IPS-15b (cell line): ENCODE data around the gene ATP6V0E1.

Experiments
- H3K27me3 ChIP-seq: one replicate; pipeline ENCODE4 v1.6.1; 2013; ENCODE audit warnings: low read length; ENCODE audit not compliant: control insufficient read depth, insufficient read depth
- H3K36me3 ChIP-seq: one replicate; pipeline ENCODE4 v1.6.1; 2013; ENCODE audit warnings: low read length; ENCODE audit not compliant: control insufficient read depth, insufficient read depth
- H3K4me1 ChIP-seq: one replicate; pipeline ENCODE4 v1.6.1; 2013; ENCODE audit warnings: mild to moderate bottlenecking, low read length; ENCODE audit not compliant: control insufficient read depth, insufficient read depth
- H3K4me3 ChIP-seq: one replicate; pipeline ENCODE4 v1.5.1; 2013; ENCODE audit warnings: low read depth, low read length
- H3K9ac ChIP-seq: one replicate; pipeline ENCODE4 v1.6.1; 2013; ENCODE audit warnings: low read depth, mild to moderate bottlenecking, low read length
- H3K9me3 ChIP-seq: one replicate; pipeline ENCODE4 v1.6.1; 2013; ENCODE audit warnings: mild to moderate bottlenecking, low read length; ENCODE audit not compliant: control insufficient read depth, insufficient read depth

The ATP6V0E1 gene

GRCh38 chr5:172983542-172984243 is at the start of gene ATP6V0E1:
Gene ATP6V0E1, plus strand, starts transcription at chr5:172983771. Its CDS starts 90 bp downstream, at chr5:172983861.
- Histone ChIP-seq H3K4me1 (peaks cover 3% of the 10 kb centered on the region), H3K27me3 (no peaks in the 10 kb centered on the region), H3K9me3 (no peaks in the 10 kb centered on the region), H3K36me3 (peaks cover 9% of the 10 kb centered on the region), H3K9ac (peak within 1 kb of the TSS; percentile 90), H3K4me3 (peak within 1 kb of the TSS; percentile 99)

- Histone ChIP-seq H3K27me3 (no peaks in the 10 kb centered on the region), H3K9me3 (no peaks in the 10 kb centered on the region), H3K4me1 (peaks cover 3% of the 10 kb centered on the region), H3K9ac (no peak overlapping the region), H3K4me3 (no peak overlapping the region), H3K36me3 (peaks cover 30% of the 10 kb centered on the region)
Observed at GRCh38 chr5:172935096-172935495, 48.5 kb upstream of the ATP6V0E1 start.

- no peaks in the 10 kb centered on the region for H3K9me3 ChIP-seq
- H3K4me3 ChIP-seq = no peak overlapping the region
- H3K9ac ChIP-seq = no peak overlapping the region
- peaks cover 3% of the 10 kb centered on the region for H3K4me1 ChIP-seq
- no peaks in the 10 kb centered on the region for H3K27me3 ChIP-seq
- peaks cover 33% of the 10 kb centered on the region for H3K36me3 ChIP-seq
Observed at GRCh38 chr5:172936401-172936800, 47.2 kb upstream of the ATP6V0E1 start.

GRCh38 chr5:172939071-172939470 is 44.5 kb upstream of the ATP6V0E1 start:
- no peak overlapping the region for H3K9ac ChIP-seq
- peaks cover 13% of the 10 kb centered on the region for H3K4me1 ChIP-seq
- no peaks in the 10 kb centered on the region for H3K9me3 ChIP-seq
- H3K4me3 ChIP-seq = no peak overlapping the region
- peaks cover 24% of the 10 kb centered on the region for H3K36me3 ChIP-seq
- no peaks in the 10 kb centered on the region for H3K27me3 ChIP-seq

GRCh38 chr5:172939611-172940267 is 43.8 kb upstream of the ATP6V0E1 start:
- no peaks in the 10 kb centered on the region for H3K9me3 ChIP-seq
- no peak overlapping the region for H3K9ac ChIP-seq
- peaks cover 24% of the 10 kb centered on the region for H3K36me3 ChIP-seq
- peaks cover 15% of the 10 kb centered on the region for H3K4me1 ChIP-seq
- H3K4me3 ChIP-seq = no peak overlapping the region
- H3K27me3 ChIP-seq = no peaks in the 10 kb centered on the region

GRCh38 chr5:172940268-172941066 is 43.1 kb upstream of the ATP6V0E1 start:
- Histone ChIP-seq H3K27me3 (no peaks in the 10 kb centered on the region), H3K4me3 (no peak overlapping the region), H3K4me1 (peaks cover 15% of the 10 kb centered on the region), H3K9ac (no peak overlapping the region), H3K36me3 (peaks cover 19% of the 10 kb centered on the region), H3K9me3 (no peaks in the 10 kb centered on the region)

- Histone ChIP-seq H3K9ac (no peak overlapping the region), H3K4me1 (peaks cover 15% of the 10 kb centered on the region), H3K4me3 (no peak overlapping the region), H3K36me3 (peaks cover 20% of the 10 kb centered on the region), H3K9me3 (no peaks in the 10 kb centered on the region), H3K27me3 (no peaks in the 10 kb centered on the region)
Observed at GRCh38 chr5:172941067-172941516, 42.5 kb upstream of the ATP6V0E1 start.

- Histone ChIP-seq H3K9ac (no peak overlapping the region), H3K27me3 (no peaks in the 10 kb centered on the region), H3K4me3 (no peak overlapping the region), H3K4me1 (peaks cover 15% of the 10 kb centered on the region), H3K9me3 (no peaks in the 10 kb centered on the region), H3K36me3 (peaks cover 18% of the 10 kb centered on the region)
Observed at GRCh38 chr5:172942556-172942955, 41.0 kb upstream of the ATP6V0E1 start.

GRCh38 chr5:172943283-172943841 is 40.2 kb upstream of the ATP6V0E1 start:
- Histone ChIP-seq H3K9me3 (no peaks in the 10 kb centered on the region), H3K36me3 (peaks cover 16% of the 10 kb centered on the region), H3K4me1 (peaks cover 15% of the 10 kb centered on the region), H3K27me3 (no peaks in the 10 kb centered on the region), H3K9ac (peak overlapping the region; percentile 30), H3K4me3 (no peak overlapping the region)

GRCh38 chr5:172943906-172944305 is 39.7 kb upstream of the ATP6V0E1 start:
- peaks cover 15% of the 10 kb centered on the region for H3K4me1 ChIP-seq

GRCh38 chr5:172944741-172945140 is 38.8 kb upstream of the ATP6V0E1 start:
- Histone ChIP-seq H3K9ac (no peak overlapping the region), H3K4me1 (peaks cover 15% of the 10 kb centered on the region), H3K36me3 (peaks cover 10% of the 10 kb centered on the region), H3K4me3 (no peak overlapping the region), H3K27me3 (no peaks in the 10 kb centered on the region), H3K9me3 (no peaks in the 10 kb centered on the region)

More at GRCh38 chr5:172943906-172944305, 39.7 kb upstream of the ATP6V0E1 start:
- no peaks in the 10 kb centered on the region for H3K9me3 ChIP-seq
- peaks cover 16% of the 10 kb centered on the region for H3K36me3 ChIP-seq
- peak overlapping the region; percentile 26 for H3K9ac ChIP-seq
- H3K4me3 ChIP-seq = no peak overlapping the region
- H3K27me3 ChIP-seq = no peaks in the 10 kb centered on the region
